ENCODE data around the gene CADPS. TPM values are rescaled to one million over a fixed set of nuclear protein-coding genes. Genes with fewer than 3 reads are reported as not detected.

CADPS gene
- total and polyA plus RNA-seq, 2 of the 4 experiments (the other 2 are of a cell fraction): not detected

GRCh38 chr3:62843508-62843907, 31.7 kb downstream of the CADPS start:
- Histone ChIP-seq H2AK5ac (ENCODE audit: low read depth, low read length) (no peak overlapping the region), H3K27me3 (ENCODE audit: control insufficient read depth, insufficient read depth, low read length) (no peaks in the 10 kb centered on the region), H2AK9ac (replicated peaks; ENCODE audit: low read depth, low read length, poor library complexity) (no peak overlapping the region), H3K9ac (ENCODE audit: low read depth, low read length) (no peak overlapping the region), H3K9me3 (ENCODE audit: control insufficient read depth, insufficient read depth, low read length) (no peaks in the 10 kb centered on the region), H3K56ac (ENCODE audit: extremely low read depth, insufficient read depth, low read length) (no peak overlapping the region), H3K4me1 (ENCODE audit: control insufficient read depth, insufficient read depth, low read length) (no peaks in the 10 kb centered on the region), H2BK5ac (ENCODE audit: low read depth, low read length, poor library complexity, severe bottlenecking) (no peak overlapping the region), H3K14ac (replicated peaks; ENCODE audit: low read depth, low read length) (no peak overlapping the region), H3K27ac (ENCODE audit: insufficient read depth, low read length) (no peak overlapping the region), H2BK120ac (ENCODE audit: low read depth, low read length) (no peak overlapping the region), H4K8ac (ENCODE audit: low read depth in 2 of 2, low read length in 2 of 2) (no peak overlapping the region), H2AFZ (replicated peaks; ENCODE audit: low read length, poor library complexity) (no peak overlapping the region), H4K5ac (ENCODE audit: low read depth, low read length) (no peak overlapping the region), H3K4me2 (ENCODE audit: low read depth, low read length) (no peak overlapping the region), H3K36me3 (ENCODE audit: control insufficient read depth, insufficient read depth, low read length) (no peaks in the 10 kb centered on the region), H4K91ac (ENCODE audit: insufficient read depth, low read depth, low read length) (no peak overlapping the region), H3K4ac (ENCODE audit: low read depth, low read length) (no peak overlapping the region), H2BK15ac (ENCODE audit: low read depth, low read length) (no peak overlapping the region), H3K4me3 (ENCODE audit: insufficient read depth, low read depth, low read length) (no peak overlapping the region), H2BK20ac (ENCODE audit: low read depth, low read length) (no peak overlapping the region), H3K9me1 (ENCODE audit: insufficient read depth, low read length) (no peaks in the 10 kb centered on the region; the same call in 1 of the 2 replicates), H3K23ac (ENCODE audit: low read depth, low read length) (no peak overlapping the region), H3K18ac (ENCODE audit: low read depth, low read length) (no peak overlapping the region), H3K79me1 (ENCODE audit: low read depth in 1 of 2, low read length in 2 of 2) (no peaks in the 10 kb centered on the region), H4K20me1 (ENCODE audit: insufficient read depth, low read length) (no peaks in the 10 kb centered on the region)
- in situ Hi-C loops (cut with MboI; ENCODE audit: low sequenced_read_pairs): no loop called here
- DNase-seq: no peak
- BruUV-seq (replicated peaks): no TSS peak
- ChIA-PET CTCF (no interaction called here), POLR2A (ENCODE audit: unreplicated experiment) (no interaction called here)
- dilution Hi-C loops (cut with HindIII; ENCODE audit: low sequenced_read_pairs, unreplicated experiment): no loop called here
- TF ChIP-seq ELK1 (IDR thresholded peaks at IDR 0.05; ENCODE audit: borderline replicate concordance, low read depth, low read length): no peak
- TF ChIP-seq POLR2A (IDR thresholded peaks at IDR 0.05; ENCODE audit: low read depth, low read length): no peak
- no peak for TF ChIP-seq FOS (IDR thresholded peaks at IDR 0.05; ENCODE audit: low read depth, low read length)
- TF ChIP-seq RCOR1 (IDR thresholded peaks at IDR 0.05; ENCODE audit: insufficient replicate concordance, low read length): no peak
- no peak for TF ChIP-seq USF2 (IDR thresholded peaks at IDR 0.05; ENCODE audit: low read depth, low read length)
- ATAC-seq (ENCODE audit: low read depth): no peak
- intact Hi-C loops (cut with micrococcal nuclease): no loop called here
- no CpG with 5 or more reads among the region's 1 CpG for WGBS, 2 experiments (ENCODE audit: extremely low coverage in 2 of 2, insufficient read length in 1 of 2)
